Measurements from ENCODE around the gene RELB.

The RELB gene

GRCh38 chr19:45020071-45020470 lies 18.8 kb downstream of the RELB start:
- no peak for DNase-seq (ENCODE audit: low read depth in 3 of 3)

- DNase-seq (ENCODE audit: low read depth in 3 of 3) = no peak
Observed at GRCh38 chr19:45021971-45022370, 20.7 kb downstream of the RELB start.

GRCh38 chr19:45023048-45023447 lies 21.8 kb downstream of the RELB start:
- DNase-seq (ENCODE audit: low read depth in 3 of 3) = no peak

- DNase-seq (ENCODE audit: low read depth in 3 of 3) = no peak
Observed at GRCh38 chr19:45025264-45025663, 24.0 kb downstream of the RELB start.

GRCh38 chr19:45027371-45027770 lies 26.1 kb downstream of the RELB start:
- no peak for DNase-seq (ENCODE audit: low read depth in 3 of 3)

GRCh38 chr19:45030825-45031224 lies 29.6 kb downstream of the RELB start:
- no peak for DNase-seq (ENCODE audit: low read depth in 3 of 3)

GRCh38 chr19:45032421-45032820 lies 31.2 kb downstream of the RELB start:
- DNase-seq (ENCODE audit: low read depth in 3 of 3) = no peak

- no peak for DNase-seq (ENCODE audit: low read depth in 3 of 3)
Observed at GRCh38 chr19:45035755-45036154, 34.5 kb downstream of the RELB start.

GRCh38 chr19:45037393-45038169 lies 36.3 kb downstream of the RELB start:
- no peak for DNase-seq (ENCODE audit: low read depth in 3 of 3)

- DNase-seq (ENCODE audit: low read depth in 3 of 3) = peak; percentile 79 to 87 (median 79)
Observed at GRCh38 chr19:45038931-45039893, 37.9 kb downstream of the RELB start, which contains the start of gene CLASRP. CLASRP (plus strand) TSS chr19:45039045; CDS start chr19:45040213, 1,168 bp downstream.

- no peak for DNase-seq (ENCODE audit: low read depth in 3 of 3)
Observed at GRCh38 chr19:45040059-45040771, 39.0 kb downstream of the RELB start.

GRCh38 chr19:45041125-45041524 lies 39.9 kb downstream of the RELB start:
- no peak for DNase-seq (ENCODE audit: low read depth in 3 of 3)

GRCh38 chr19:45045671-45046353 lies 44.5 kb downstream of the RELB start:
- DNase-seq (ENCODE audit: low read depth in 3 of 3) = no peak

- DNase-seq (ENCODE audit: low read depth in 3 of 3) = no peak
Observed at GRCh38 chr19:45046355-45046754, 45.1 kb downstream of the RELB start.

GRCh38 chr19:45047188-45047797 lies 46.0 kb downstream of the RELB start:
- DNase-seq (ENCODE audit: low read depth in 3 of 3) = no peak

GRCh38 chr19:45049073-45049736 lies 47.9 kb downstream of the RELB start:
- no peak for DNase-seq (ENCODE audit: low read depth in 3 of 3)

GRCh38 chr19:45050036-45050435 lies 48.8 kb downstream of the RELB start:
- no peak for DNase-seq (ENCODE audit: low read depth in 3 of 3)

- no peak for DNase-seq (ENCODE audit: low read depth in 3 of 3)
Observed at GRCh38 chr19:45051929-45052579, 50.8 kb downstream of the RELB start.

- DNase-seq (ENCODE audit: low read depth in 3 of 3) = no peak
Observed at GRCh38 chr19:45056831-45057230, 55.6 kb downstream of the RELB start.

GRCh38 chr19:45057444-45057843 lies 56.2 kb downstream of the RELB start:
- DNase-seq (ENCODE audit: low read depth in 3 of 3) = no peak
